ENCODE results near the gene POMZP3. TPM values are rescaled to one million over a fixed set of nuclear protein-coding genes. Genes with fewer than 3 reads are reported as not detected.
A peak's percentile ranks its signal among the peaks of the same experiment; 100 is the strongest.
"Not testable (repeated sequence)": the region's sequence is repeated elsewhere in the genome, so short reads cannot be mapped to it uniquely, and the experiment has no call there.

Gene POMZP3
- total RNA-seq, 2 experiments from 2014 or later = 16.5 to 17.7 TPM

- H3K4me3 Mint-ChIP-seq; H3K27me3 Mint-ChIP-seq (ENCODE audit: low read depth); ATAC-seq; H3K9me3 Mint-ChIP-seq (ENCODE audit: insufficient read depth); CTCF ChIA-PET; H3K27ac Mint-ChIP-seq; H3K36me3 Mint-ChIP-seq (ENCODE audit: low read depth); POLR2A ChIA-PET; DNase-seq: not testable (repeated sequence)
- H3K4me1 Mint-ChIP-seq (ENCODE audit: low read depth) = peaks cover 21% of the 10 kb centered on the region
Observed at GRCh38 chr7:76608469-76608868, 18.6 kb downstream of the POMZP3 start.

DNA sequence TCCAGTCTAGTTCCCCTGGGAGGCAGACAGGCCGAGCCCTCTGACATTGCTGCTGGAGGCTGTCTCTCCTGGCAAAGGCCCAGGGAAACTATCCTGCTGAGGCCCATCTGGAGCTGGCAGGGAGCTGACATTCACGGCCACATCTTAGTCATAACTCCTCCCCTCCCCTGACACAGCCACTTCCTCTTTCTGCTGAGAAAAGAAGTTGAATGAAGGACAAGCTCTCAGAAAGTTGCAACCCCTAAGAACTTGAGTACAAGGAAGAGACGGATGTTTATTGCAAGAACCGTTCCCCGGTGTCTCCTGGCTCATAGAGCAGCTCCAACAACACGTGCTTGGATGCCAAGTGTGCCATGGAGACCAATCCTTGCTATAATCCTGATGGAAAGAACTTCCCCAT is 21.1 kb downstream of the POMZP3 start:
- H3K27me3 Mint-ChIP-seq (ENCODE audit: low read depth); H3K36me3 Mint-ChIP-seq (ENCODE audit: low read depth); POLR2A ChIA-PET; CTCF ChIA-PET; H3K9me3 Mint-ChIP-seq (ENCODE audit: insufficient read depth): not testable (repeated sequence)
- Mint-ChIP-seq H3K4me1 (ENCODE audit: low read depth) (peaks cover 24% of the 10 kb centered on the region), H3K4me3 (peak overlapping the region; percentile 45), H3K27ac (peak overlapping the region; percentile 92)
- DNase-seq (peak; percentile 74), ATAC-seq (peak; percentile 92)

DNA sequence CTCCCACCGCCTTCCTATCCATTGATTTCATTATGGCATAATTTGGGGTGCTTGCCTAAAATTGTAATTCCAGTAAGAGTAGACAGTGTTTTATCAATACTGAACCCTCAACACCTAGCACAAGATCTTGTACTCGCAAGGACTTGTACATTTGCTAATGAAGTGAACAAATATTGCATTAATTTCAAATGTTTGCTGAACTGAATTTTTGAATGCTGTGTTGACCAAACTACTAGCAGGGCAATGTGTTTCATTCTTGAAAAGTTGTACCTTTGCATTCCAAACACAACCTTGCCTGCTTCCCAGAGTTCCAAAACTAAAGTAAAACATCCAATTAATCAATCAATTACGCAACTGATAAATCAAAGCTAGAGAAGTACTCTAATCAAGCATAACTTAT is 26.4 kb downstream of the POMZP3 start:
- H3K9me3 Mint-ChIP-seq (ENCODE audit: insufficient read depth); POLR2A ChIA-PET; CTCF ChIA-PET; H3K4me3 Mint-ChIP-seq; H3K27me3 Mint-ChIP-seq (ENCODE audit: low read depth); ATAC-seq; DNase-seq: not testable (repeated sequence)
- peaks cover 13% of the 10 kb centered on the region for H3K36me3 Mint-ChIP-seq (ENCODE audit: low read depth)
- peaks cover 48% of the 10 kb centered on the region for H3K4me1 Mint-ChIP-seq (ENCODE audit: low read depth)
- peak overlapping the region; percentile 3 for H3K27ac Mint-ChIP-seq

DNA sequence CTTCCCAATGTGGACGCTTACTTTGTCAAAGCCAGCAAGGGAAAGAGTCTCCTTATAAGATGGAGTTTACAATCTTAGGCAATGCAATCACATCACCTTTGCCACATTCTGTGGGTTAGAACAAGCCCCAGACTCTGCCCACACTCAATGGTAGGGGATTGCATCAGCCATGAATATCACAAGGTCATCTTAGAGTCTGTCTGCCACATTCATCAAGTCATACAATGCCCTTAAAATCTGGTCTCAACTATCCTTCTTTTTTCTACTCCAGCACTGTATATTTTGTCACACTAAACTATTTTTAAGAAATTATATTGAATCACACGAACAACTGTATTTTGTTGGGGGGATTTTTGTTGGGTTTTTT is 27.0 kb downstream of the POMZP3 start:
- Mint-ChIP-seq H3K27ac (peak overlapping the region; percentile 3), H3K4me1 (ENCODE audit: low read depth) (peaks cover 52% of the 10 kb centered on the region), H3K36me3 (ENCODE audit: low read depth) (peaks cover 17% of the 10 kb centered on the region)
- peak; percentile 78 for ATAC-seq
- H3K27me3 Mint-ChIP-seq (ENCODE audit: low read depth); CTCF ChIA-PET; DNase-seq; H3K4me3 Mint-ChIP-seq; POLR2A ChIA-PET; H3K9me3 Mint-ChIP-seq (ENCODE audit: insufficient read depth): not testable (repeated sequence)

- ATAC-seq; H3K27me3 Mint-ChIP-seq (ENCODE audit: low read depth); H3K9me3 Mint-ChIP-seq (ENCODE audit: insufficient read depth); DNase-seq; CTCF ChIA-PET; POLR2A ChIA-PET; H3K4me3 Mint-ChIP-seq: not testable (repeated sequence)
- H3K27ac Mint-ChIP-seq = peak overlapping the region; percentile 73
- H3K4me1 Mint-ChIP-seq (ENCODE audit: low read depth) = peaks cover 53% of the 10 kb centered on the region
- peaks cover 17% of the 10 kb centered on the region for H3K36me3 Mint-ChIP-seq (ENCODE audit: low read depth)
Observed at GRCh38 chr7:76598590-76599264, 28.4 kb downstream of the POMZP3 start.

DNA sequence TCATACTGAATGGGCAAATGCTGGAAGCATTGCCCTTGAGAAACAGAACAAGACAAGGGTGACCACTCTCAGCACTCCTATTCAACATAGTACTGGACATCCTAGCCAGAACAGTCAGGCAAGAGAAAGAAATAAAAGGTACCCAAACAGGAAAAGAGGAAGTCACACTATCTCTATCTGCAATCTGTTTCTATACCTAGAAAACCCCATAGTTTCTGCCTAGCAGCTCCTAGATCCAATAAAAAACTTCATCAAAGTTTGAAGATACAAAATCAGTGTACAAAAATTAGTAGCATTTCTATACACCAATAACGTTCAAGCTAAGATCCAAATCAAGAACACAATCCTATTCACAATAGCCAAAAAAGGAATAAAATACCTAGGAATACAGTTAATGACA is 29.8 kb downstream of the POMZP3 start:
- peak; percentile 20 for ATAC-seq
- H3K4me3 Mint-ChIP-seq = peak overlapping the region; percentile 18
- peaks cover 20% of the 10 kb centered on the region for H3K36me3 Mint-ChIP-seq (ENCODE audit: low read depth)
- H3K9me3 Mint-ChIP-seq (ENCODE audit: insufficient read depth); POLR2A ChIA-PET; CTCF ChIA-PET; DNase-seq; H3K27me3 Mint-ChIP-seq (ENCODE audit: low read depth): not testable (repeated sequence)
- peaks cover 53% of the 10 kb centered on the region for H3K4me1 Mint-ChIP-seq (ENCODE audit: low read depth)
- H3K27ac Mint-ChIP-seq = peak overlapping the region; percentile 72

- Mint-ChIP-seq H3K36me3 (ENCODE audit: low read depth) (peaks cover 19% of the 10 kb centered on the region), H3K4me1 (ENCODE audit: low read depth) (peaks cover 42% of the 10 kb centered on the region)
- POLR2A ChIA-PET; H3K27me3 Mint-ChIP-seq (ENCODE audit: low read depth); H3K4me3 Mint-ChIP-seq; ATAC-seq; H3K27ac Mint-ChIP-seq; DNase-seq; CTCF ChIA-PET; H3K9me3 Mint-ChIP-seq (ENCODE audit: insufficient read depth): not testable (repeated sequence)
Observed at GRCh38 chr7:76592694-76593093, 34.4 kb downstream of the POMZP3 start.

GRCh38 chr7:76591602-76592304 is 35.3 kb downstream of the POMZP3 start:
- H3K27me3 Mint-ChIP-seq (ENCODE audit: low read depth); CTCF ChIA-PET; ATAC-seq; DNase-seq; H3K9me3 Mint-ChIP-seq (ENCODE audit: insufficient read depth); POLR2A ChIA-PET; H3K4me3 Mint-ChIP-seq; H3K27ac Mint-ChIP-seq: not testable (repeated sequence)
- H3K36me3 Mint-ChIP-seq (ENCODE audit: low read depth) = peaks cover 20% of the 10 kb centered on the region
- H3K4me1 Mint-ChIP-seq (ENCODE audit: low read depth) = peaks cover 42% of the 10 kb centered on the region

GRCh38 chr7:76591033-76591432 is 36.0 kb downstream of the POMZP3 start:
- H3K4me3 Mint-ChIP-seq; ATAC-seq; DNase-seq; H3K27ac Mint-ChIP-seq; H3K27me3 Mint-ChIP-seq (ENCODE audit: low read depth); CTCF ChIA-PET; POLR2A ChIA-PET; H3K9me3 Mint-ChIP-seq (ENCODE audit: insufficient read depth): not testable (repeated sequence)
- H3K36me3 Mint-ChIP-seq (ENCODE audit: low read depth) = peaks cover 20% of the 10 kb centered on the region
- H3K4me1 Mint-ChIP-seq (ENCODE audit: low read depth) = peaks cover 39% of the 10 kb centered on the region

DNA sequence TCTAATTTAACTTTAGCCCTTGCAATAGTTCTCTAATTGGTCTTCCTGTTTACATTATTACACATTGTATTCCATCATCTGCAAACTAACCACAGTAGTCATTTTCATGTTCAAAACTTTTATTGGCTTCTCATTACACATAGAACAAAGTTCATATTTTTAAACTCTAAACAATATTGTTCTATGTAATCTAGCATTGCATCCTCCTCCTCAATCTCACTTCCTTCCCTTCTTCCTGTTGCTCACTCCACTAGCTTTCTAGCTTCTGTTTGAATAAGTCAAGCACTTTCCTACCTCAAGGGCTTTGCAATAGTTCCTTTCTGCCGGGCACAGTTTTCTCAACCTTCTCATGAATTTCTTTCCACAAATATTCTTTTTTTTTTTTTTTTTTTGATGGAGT is 38.5 kb downstream of the POMZP3 start:
- H3K27ac Mint-ChIP-seq; DNase-seq; H3K9me3 Mint-ChIP-seq (ENCODE audit: insufficient read depth); POLR2A ChIA-PET; CTCF ChIA-PET; H3K27me3 Mint-ChIP-seq (ENCODE audit: low read depth); H3K4me3 Mint-ChIP-seq: not testable (repeated sequence)
- peaks cover 15% of the 10 kb centered on the region for H3K36me3 Mint-ChIP-seq (ENCODE audit: low read depth)
- ATAC-seq = peak; percentile 20
- peaks cover 36% of the 10 kb centered on the region for H3K4me1 Mint-ChIP-seq (ENCODE audit: low read depth)

- H3K4me1 Mint-ChIP-seq (ENCODE audit: low read depth) = peaks cover 43% of the 10 kb centered on the region
- H3K27me3 Mint-ChIP-seq (ENCODE audit: low read depth); DNase-seq; H3K36me3 Mint-ChIP-seq (ENCODE audit: low read depth); H3K27ac Mint-ChIP-seq; ATAC-seq; CTCF ChIA-PET; H3K9me3 Mint-ChIP-seq (ENCODE audit: insufficient read depth); H3K4me3 Mint-ChIP-seq; POLR2A ChIA-PET: not testable (repeated sequence)
Observed at GRCh38 chr7:76586585-76587315, 40.3 kb downstream of the POMZP3 start.

GRCh38 chr7:76583636-76584281 is 43.3 kb downstream of the POMZP3 start:
- ATAC-seq = peak; percentile 62
- H3K9me3 Mint-ChIP-seq (ENCODE audit: insufficient read depth); H3K36me3 Mint-ChIP-seq (ENCODE audit: low read depth); H3K27me3 Mint-ChIP-seq (ENCODE audit: low read depth); CTCF ChIA-PET; DNase-seq; POLR2A ChIA-PET: not testable (repeated sequence)
- H3K27ac Mint-ChIP-seq = peak overlapping the region; percentile 84
- H3K4me3 Mint-ChIP-seq = peak overlapping the region; percentile 48
- peaks cover 43% of the 10 kb centered on the region for H3K4me1 Mint-ChIP-seq (ENCODE audit: low read depth)

All from activated CD8-positive, alpha-beta T cell treated with anti-CD3 and anti-CD28 coated beads, Interleukin-2, amount 10 ng/mL, durations not matched to agents 7 days and 5 days (primary cell).